CD4-positive, alpha-beta T cell treated with Interleukin-1 beta for 1 hour (primary cell): ENCODE measurements around the gene COA6.
"Not testable (repeated sequence)": the region's sequence is repeated elsewhere in the genome, so short reads cannot be mapped to it uniquely, and the experiment has no call there.

Experiments used
- DNase-seq, 2 donors: peaks; one replicate each; pipeline ENCODE4 v3.0.0-alpha.2; 2020 to 2022

Gene COA6

DNA sequence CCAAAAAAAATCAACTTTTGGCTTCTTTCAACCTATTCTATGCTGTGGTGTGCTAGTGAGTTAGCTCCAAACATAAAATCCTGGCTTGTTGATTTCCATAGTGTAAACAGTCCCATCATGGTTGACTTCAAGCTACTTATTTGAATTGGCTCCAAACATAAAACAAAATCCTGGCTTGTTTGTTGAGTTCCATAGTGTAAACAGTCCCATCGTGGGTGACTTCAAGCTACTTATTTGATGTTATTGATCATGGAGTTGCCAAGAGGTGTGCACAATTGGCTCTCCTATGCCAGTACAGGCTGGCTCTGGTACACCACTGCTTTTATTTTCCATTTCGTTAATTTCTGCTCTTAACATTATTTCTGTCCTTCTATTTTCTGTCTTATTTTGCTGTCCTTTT, 1.8 kb upstream of the COA6 start:
- no peak for DNase-seq

DNA sequence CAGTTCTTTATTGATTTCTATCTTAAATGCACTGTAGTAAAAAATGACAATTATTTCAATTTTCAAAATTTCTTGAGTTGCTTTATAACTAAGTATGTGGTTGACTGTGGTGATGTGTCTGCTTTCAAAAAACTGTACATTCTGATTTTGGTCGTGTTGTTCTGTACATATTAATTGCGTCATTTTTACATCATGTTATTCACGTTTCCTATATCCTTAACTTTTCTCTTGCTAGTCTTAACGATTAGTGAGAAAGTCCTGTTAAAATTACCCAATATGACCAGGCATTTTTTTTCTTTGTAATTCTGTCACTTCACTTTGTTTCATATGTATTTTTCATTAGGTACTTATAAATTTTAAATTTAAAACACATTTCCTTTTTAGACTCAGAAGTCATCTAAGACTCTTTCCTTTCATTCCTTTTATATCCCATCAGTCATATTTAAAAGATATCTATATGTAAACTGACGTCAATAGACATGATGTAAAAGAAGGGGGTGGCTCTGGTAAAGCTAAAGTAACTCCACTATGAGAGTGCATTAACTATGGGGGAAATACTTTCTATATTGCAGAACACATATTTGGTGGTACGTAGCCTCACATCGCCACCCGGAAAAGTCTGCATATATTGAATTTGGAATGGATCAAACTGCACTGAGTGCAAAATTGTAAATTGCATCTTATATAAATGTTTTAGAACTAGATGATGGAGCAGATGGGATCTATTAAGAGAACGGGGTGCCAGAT, 1.1 kb upstream of the COA6 start:
- no peak for DNase-seq

DNA sequence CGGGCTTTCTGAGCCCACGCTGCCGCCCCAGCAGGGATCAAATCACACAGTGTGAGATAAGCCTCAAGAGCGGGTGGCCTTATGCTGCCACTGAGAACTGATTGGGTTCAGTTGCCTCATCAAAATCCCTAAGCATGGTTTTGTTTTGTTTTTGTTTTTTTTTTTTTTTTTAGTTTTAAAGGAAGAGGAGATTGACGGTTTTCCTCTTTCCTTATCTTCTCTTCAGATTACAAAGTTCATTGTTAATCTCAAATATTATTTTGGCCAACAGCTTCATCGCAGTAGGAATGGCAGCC, 651 bp downstream of the COA6 start:
- no peak for DNase-seq

DNA sequence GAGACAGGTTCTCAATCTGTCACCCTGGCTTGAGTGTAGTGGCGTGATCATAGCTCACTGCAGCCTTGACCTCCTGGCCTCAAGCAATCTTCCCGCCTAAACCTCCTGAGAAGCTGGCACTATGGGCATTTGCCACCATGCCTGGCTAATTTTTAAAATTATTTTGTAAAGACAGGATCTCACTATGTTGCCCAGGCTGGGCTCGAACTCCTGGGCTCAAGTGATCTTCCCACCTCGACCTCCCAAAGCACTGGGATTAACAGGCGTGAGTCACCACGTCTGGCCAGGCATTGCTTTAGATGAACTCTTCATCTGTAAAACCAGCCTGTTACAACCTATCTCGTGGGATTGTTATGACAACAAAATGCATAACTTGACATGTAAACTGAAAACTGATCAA, 2.4 kb downstream of the COA6 start:
- DNase-seq, result no peak

DNA sequence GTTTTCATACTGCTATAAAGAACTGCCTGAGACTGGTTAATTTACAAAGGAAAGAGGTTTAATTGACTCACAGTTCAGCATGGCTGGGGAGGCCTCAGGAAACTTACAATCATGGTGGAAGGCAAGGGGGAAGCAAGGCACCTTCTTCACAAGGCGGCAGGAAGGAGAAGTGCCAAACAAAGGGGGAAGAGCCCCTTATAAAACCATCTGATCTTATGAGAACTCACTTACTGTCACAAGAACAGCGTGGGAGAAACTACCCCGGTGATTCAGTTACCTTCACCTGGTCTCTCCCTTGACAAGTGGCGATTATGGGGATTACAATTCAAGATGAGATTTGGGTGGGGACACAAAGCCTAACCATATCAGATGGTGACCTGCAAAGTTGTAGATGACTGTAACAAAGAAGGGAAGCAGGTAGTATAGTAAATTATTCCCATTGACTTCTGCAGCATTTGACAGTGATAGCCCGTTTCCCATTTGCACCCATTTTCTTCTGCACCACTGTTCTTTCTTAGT, 6.4 kb downstream of the COA6 start:
- not testable (repeated sequence) for DNase-seq

DNA sequence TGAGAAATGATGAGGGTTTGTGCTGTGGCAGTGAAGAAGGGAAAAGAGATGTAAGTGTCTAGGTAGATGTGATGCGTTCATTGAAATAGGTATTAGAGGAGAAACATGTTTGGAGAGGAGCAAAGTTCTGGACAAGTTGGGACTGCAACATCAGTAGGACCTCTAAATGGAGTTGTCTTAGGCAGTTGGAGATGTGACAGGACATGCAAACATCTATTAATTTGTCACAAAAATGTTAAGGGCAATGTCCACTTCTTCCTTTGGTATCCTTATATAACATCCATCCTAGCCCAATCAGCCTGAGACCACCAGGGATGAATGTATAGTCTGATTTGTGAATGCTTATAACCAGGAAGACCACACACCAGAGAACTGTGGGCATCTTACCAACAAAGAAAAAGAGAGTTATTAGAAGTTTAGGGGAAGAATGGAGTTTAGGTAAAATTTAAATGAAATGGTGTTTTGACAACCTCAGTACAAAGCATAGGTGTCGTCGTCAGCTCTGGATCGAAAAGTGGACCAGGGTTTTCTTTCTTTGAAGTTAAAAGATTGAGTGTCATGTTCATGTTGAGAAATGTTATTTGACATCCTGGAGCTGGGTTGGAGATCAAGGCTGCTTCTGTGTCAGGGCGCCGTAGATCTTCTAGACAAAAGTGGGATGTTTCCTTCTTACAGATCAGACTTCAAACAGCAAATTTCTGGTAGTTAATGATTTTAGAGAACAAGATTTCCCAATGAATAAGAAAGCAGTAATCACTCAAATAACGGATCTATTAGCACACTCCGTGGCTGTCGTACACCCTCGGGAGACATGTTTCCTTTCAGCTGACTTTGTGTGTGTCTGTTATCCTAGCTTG, 8.7 kb downstream of the COA6 start:
- DNase-seq, result no peak

DNA sequence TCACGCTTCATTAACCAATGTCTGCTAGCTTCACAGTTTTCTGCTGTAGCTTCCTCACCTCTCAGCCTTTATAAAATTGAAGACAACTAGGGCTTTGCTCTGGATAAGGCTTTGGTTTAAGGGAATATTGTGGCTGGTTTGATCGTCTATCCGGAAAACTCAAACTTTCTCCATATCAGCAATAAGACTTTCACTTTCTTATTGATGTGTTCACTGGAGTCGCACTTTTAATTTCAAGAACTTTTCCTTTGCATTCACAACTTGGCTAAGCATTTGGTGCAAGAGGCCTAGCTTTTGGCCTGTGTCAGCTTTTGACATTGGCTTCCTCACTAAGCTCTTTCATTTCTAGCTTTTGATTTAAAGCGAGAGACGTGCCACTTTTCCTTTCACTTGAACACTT, 12.9 kb downstream of the COA6 start:
- DNase-seq, result no peak

DNA sequence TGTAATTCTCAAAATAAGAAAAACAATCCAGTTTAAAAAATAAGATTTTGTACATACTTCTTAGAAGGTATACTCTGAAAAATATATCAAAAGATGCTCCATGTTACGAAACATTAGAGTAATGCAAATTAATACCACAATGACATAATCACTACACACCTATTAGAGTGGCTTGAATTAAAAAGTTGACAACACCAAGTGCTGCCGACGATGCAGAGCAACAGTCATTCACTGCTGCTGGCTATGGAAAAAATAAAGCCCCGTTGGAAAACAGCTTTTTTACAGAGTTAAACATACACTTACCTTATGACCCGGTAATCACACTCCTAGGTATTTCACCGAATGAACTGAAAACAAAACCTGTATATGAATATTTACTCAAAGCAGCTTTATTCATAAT, 14.8 kb downstream of the COA6 start:
- DNase-seq, result no peak

DNA sequence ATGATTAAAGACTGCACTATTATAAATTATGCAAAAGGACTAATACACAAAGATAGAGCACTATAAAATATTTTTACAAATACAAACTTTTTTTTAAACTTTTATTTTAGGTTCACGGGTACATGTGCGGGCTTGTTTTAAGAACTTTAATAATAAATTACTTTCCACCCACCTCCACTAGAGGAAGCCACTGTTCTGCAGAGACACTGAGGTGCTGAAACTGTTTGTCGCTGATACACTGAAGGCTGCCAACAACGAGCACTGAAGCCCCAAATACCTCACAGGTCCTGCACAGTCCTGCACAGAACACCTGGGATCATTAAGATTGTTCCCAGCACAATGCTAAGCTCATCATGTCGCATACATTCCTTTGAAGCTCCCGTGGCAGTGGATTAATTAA, 19.9 kb downstream of the COA6 start:
- peak in 1 of 2 donors; percentile 17 for DNase-seq

DNA sequence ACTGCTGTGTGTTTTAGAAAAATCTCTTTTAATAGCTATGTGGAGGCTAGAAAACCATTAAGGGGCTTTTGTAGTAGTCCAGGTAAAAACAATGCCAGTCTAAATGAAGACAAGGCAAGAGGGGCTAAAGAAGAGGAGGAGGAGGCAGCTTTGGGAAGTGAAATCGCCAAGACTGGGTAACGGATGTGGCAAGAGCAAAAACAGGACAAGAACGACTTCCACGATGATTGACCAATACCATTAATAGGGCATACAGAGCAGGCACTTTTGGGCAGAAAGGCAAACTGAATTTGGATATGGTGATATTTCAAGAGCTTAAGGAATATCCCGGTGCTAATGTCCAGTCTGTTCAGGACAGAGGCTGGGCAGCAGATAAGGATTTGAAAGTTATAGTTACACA, 22.0 kb downstream of the COA6 start:
- DNase-seq, result no peak

DNA sequence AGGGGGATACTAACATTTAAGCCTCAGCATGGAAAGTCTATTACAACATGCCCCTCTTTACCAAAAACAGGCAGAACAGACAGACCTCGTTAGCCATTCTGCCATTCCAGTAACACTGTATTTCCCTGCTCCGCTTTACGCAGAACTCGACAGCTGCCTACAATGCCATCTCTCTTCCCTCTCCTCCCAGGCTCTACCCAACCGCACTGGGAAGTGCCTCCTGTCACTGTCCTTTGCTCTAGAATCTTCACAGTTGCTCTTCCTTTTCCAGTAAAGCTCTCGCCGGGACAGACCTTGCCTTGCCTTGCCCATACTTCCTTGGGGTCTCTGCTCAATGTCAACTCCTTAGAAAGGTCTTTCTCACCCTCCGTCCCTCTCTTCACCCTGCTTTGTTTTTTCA, 22.8 kb downstream of the COA6 start:
- no peak for DNase-seq

DNA sequence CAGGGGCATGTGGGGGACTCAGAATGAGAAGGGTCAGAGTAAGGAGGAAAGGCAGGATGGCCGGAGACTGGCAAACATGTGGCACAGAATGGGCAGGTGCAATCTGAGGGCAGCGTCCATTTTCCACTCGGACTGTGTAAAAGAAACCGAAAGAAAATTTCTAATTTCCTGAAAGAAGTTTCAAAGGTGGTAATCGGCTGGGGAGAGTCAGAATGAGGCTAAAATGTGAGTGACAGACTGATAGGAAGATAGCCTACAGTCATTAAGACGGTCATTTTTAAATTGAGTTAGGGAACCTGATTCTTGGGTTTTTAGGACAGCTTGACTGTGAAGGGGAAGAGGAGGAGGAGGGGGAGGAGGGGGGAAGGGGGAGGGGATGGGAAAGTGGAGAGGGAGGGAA, 23.6 kb downstream of the COA6 start:
- DNase-seq, result no peak

DNA sequence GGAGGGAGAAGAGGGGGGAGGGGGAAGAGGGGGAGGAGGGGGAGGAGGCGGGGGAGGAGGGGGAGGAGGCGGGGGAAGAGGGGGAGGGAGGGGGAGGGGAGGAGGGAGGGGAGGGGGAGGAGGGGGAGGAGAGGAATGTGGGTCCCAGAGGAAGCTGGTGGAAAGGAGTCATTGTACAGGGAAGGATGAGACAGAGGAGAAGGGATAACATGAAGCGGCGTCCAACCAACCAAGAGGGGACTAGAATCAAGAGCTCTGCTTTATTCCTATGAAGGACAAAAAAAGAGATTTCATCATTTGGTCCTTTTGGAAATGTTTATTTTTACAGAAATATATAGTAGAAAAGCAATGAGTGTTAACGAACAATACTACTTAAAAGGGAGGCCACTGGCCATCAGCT, 24.5 kb downstream of the COA6 start:
- no peak for DNase-seq

DNA sequence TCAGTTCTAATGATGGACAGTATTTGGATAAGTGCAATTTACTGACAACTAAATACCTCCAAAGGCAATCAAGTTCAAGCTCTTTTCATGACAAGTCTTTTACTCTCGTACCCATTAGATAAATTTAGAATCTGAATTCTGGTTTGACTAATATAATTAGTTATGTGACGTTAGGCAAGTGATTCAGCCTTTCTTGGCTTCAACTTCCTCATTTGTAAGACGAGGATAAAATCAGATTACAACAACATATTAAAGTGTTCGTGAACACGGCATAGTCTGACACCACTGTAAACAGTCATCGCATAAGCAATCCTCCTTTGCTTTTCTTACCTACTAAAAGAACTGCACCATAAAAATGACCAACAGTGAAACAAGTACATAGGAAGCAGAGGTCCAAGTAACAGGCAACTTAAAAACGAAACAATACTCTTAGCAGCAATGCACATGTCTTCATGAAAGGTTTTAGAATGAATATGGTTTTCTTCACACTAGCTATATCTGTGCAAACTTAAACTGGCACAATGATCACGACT, 25.7 kb downstream of the COA6 start:
- peak in 1 of 2 donors; percentile 4 for DNase-seq

DNA sequence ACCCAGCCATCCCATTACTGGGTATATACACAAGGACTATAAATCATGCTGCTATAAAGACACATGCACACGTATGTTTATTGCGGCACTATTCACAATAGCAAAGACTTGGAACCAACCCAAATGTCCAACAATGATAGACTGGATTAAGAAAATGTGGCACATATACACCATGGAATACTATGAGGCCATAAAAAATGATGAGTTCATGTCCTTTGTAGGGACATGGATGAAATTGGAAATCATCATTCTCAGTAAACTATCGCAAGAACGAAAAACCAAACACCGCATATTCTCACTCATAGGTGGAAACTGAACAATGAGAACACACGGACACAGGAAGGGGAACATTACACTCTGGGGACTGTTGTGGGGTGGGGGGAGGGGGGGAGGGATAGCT, 26.3 kb downstream of the COA6 start:
- DNase-seq, result not testable (repeated sequence)

DNA sequence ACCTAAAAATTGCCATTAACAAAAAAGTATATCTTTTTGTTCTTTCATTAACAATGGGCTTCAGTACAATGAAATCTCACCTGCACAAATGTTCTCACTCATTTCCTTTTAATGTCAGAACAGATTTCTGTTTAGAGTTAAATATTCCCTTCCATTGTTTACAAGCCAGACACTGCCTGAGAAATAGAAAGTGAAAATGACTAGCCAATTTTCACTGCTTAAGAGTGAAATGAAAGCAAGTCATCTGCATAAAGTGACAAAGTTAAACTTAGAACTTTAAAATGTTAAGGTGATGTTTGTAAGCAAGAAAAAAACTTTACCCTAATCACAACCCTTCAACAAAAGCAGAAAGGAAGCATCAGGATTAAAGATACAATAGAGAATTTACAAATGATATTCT, 27.5 kb downstream of the COA6 start:
- peak in 1 of 2 donors; percentile 38 for DNase-seq

DNA sequence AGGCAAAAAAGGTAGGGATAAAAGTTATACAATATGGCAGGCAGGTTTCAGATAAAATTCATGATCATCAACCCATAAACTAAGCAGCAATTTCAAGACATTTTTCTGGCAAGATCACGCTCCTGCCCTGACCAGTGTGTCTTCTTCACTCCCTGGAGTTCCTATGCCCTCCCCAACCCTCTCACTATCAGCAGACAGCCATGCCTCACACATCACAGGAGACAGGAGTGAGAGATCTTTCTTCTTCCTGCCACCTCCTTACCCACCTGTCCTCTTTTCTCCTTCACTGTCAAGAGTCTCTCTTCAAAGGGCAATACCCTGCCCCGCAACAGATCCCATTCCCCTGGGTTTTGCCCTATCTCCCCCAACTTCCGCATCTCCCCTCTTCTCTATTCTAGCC, 28.4 kb downstream of the COA6 start:
- DNase-seq, result no peak

DNA sequence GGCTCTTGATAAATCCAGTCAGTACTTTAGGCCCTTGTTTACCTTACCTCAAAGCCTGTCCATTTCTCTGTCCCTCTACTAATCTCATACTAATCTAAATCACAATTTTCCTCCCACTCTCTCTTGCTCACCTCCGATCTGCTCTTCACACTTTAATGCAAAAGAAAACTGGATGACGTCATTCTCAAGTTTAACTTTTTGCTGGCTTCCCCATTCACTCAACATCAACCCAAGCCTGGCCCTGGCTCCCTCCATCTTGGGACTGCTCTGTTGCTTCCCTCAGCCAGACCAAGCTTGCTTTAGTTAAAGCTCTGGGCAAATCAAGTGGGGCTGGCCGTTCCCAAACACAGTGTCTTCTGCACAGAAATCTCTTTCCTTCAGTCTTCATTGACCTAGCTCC, 29.7 kb downstream of the COA6 start:
- DNase-seq, result no peak

DNA sequence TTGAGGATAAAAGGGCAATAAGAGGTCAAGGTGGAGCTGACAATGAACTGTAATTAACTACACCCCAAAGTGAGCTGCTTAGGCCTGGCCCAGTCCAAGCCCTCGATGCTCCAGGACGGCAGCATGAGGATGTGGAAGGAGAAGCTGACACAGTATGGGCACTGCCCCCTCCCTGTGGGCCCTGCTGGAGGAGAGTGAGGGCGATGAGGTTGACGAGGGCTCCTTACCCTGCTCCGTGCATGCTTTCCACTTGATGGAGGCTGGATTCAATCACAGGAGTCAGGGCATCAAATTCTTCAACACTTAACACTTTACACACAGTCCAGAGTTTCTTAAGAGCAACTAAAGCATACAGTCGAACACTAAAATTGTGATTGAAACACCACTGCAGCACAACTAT, 32.4 kb downstream of the COA6 start:
- no peak for DNase-seq

DNA sequence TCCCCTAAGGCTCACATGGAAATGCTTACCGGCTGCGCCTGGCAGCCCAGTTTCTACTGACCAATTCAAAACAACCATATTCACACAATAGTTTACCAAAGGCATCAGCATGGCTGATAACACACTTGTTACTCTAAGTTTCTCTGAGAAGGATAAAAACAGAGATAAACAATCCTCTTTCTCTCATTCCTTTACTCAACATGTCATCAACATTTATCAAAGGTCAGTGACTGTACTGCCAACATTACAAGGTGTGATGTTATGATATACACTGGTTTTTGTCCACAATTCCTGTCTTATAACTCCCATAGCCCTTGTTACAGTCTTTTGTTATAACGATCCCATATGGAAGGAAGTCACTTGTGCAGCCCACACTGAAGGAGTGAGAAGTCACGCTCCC, 33.6 kb downstream of the COA6 start:
- DNase-seq, result no peak

DNA sequence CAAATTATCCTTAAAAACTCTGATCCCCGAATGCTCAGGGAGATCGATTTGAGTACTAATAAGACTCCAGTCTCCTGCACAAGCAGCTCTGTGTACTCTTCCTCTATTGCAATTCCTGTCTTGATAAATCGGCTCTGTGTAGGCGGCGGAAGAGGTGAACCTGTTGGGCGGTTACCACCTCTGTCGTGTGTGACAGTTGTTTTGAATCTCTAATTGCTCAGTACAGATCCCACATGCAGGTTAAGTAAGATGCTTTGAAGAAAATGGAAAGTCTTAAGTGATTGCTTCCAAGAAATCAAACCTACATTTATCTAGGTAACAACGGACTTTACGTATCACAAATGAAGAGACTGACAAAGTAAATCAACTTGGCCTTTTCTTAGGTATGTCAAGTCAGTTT, 35.5 kb downstream of the COA6 start:
- peak; percentile 63 to 66 for DNase-seq

DNA sequence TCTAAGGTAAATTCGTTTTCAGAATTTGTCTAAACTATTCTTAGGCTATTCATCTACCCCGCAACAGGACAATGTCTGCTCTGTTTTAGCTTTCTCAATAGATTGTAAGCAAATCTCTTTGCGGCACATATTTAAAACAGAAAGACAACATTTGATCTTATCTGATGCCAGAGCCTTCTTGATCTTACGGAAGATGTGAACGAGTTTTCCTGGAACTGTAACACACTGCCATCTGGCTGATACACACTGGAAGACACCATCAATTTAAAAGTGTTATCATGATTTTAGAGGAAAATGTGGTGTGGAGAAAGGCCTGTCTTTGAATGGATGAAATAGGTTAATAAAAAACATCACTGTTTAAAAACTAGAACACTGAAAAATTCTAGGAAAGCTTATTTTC, 36.1 kb downstream of the COA6 start:
- peak; percentile 9 to 62 for DNase-seq

DNA sequence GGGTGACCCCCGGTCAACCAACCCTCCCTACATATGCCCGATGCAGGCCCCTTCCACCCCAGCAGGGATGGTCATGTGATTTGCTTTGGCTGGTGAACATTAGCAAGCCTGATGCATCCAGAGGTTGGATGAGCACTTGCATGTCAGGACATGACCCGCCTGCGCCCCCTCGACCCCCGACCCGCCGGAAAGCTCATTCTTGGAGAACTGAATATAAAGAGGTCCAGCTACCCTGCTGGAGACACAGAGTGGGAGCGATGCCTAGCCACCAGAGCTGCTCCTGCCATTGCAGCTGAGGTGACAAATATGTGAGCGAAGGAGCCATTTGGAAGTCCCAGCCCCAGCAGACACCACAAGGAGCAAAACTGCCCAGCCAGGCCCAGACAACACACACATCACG, 39.6 kb downstream of the COA6 start:
- no peak for DNase-seq

DNA sequence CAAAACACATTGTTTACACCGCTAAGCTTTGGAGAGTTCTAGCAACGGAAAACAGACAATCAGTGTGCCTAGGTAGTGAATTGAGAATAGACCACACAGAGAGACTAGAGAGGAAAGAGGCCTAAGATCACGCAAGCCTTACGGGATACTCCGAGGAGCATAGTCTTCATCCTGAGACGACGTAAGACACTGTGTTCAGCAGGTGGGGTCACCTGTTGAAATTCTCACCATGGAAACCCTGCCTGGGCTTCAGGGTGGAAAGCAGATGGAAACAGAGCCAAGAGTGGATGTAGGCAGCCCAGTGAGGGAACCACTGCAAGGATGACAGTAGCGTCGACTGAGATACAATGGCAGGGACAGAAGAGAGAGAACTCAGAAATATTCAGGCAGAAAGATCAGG, 40.2 kb downstream of the COA6 start:
- DNase-seq, result no peak
